A673 (cell line): ENCODE measurements around the gene ATP10B.

Experiments used
- CTCF ChIP-seq: fragments of 300-800, 200-600 bp; sonication (generic); conservative IDR thresholded peaks from 2 replicates; pipeline ENCODE4 v1.5.1; 2017; ENCODE audit warnings: low read depth, mild to moderate bottlenecking, antibody characterized with exemption, low read length, moderate library complexity, mixed read lengths
- EZH2 ChIP-seq: fragments of 200-600 bp; sonication (generic); IDR thresholded peaks from 2 replicates; pipeline ENCODE4 v1.6.1; 2017; ENCODE audit warnings: borderline replicate concordance, low read depth, mild to moderate bottlenecking, mixed read lengths, antibody characterized with exemption, low read length; ENCODE audit not compliant: poor library complexity, severe bottlenecking

GRCh38 chr5:160640406-160640805, 211.6 kb downstream of the ATP10B start:
- no peak for TF ChIP-seq CTCF
- TF ChIP-seq EZH2, result no peak
